Suppressor macrophage (primary cell): ENCODE measurements around the gene RBM28.

ENCODE experiments used
- DNase-seq, 4 experiments: peaks; one replicate each; pipeline ENCODE4 v3.0.0-alpha.2; 2020 to 2022

The RBM28 gene

DNA sequence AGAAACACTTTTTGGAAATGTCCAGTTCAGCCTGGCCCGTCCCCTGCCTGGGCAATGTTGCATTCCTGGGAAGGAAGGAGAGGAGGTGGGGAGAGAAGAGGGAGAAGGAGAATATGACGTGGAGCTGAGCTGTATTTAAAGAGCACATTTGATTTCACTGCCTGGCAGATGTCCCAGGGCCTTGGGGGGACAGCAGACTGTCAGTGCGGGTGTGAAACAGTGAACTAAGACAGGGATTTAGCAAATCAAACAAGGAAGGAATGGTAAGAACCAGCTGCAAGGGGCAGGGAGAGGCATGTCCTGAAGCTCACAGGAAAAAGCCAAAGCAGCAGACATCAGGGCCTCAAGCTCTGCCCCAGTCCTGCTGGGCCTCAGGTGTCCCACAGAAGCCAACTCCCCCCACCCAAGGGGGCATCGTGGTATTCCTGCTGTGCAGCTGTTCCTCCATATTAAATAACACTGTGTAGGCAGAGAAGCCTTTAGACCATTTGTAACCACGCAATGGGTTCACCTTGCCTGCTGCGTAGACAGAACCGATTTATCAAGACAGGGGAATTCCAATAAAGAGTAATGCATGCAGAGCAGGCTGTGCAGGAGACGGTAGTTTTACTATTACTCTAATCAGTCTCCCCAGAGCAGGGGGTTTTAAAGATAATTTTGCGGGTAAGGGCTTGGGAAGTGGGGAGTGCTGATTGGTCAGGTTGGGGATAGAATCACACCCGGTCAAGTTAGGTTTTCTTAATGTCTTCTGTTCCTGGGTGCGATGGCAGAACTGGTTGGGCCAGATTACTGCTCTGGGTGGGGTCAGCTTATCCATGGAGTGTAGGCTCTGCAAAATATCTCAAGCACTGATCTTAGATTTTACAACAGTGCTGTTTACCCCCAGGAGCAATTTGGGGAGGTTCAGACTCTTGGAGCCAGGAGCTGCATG, 84.3 kb downstream of the RBM28 start:
- DNase-seq, result no peak

- DNase-seq, result no peak
Measured at GRCh38 chr7:128257458-128257857, 86.2 kb downstream of the RBM28 start.

- peak in 1 of 4 experiments; percentile 33 for DNase-seq
Measured at GRCh38 chr7:128255271-128255670, 88.4 kb downstream of the RBM28 start.

DNA sequence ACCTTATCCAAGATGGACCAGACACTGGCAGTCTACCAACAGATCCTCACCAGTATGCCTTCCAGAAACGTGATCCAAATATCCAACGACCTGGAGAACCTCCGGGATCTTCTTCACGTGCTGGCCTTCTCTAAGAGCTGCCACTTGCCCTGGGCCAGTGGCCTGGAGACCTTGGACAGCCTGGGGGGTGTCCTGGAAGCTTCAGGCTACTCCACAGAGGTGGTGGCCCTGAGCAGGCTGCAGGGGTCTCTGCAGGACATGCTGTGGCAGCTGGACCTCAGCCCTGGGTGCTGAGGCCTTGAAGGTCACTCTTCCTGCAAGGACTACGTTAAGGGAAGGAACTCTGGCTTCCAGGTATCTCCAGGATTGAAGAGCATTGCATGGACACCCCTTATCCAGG, 89.2 kb downstream of the RBM28 start:
- no peak for DNase-seq

DNA sequence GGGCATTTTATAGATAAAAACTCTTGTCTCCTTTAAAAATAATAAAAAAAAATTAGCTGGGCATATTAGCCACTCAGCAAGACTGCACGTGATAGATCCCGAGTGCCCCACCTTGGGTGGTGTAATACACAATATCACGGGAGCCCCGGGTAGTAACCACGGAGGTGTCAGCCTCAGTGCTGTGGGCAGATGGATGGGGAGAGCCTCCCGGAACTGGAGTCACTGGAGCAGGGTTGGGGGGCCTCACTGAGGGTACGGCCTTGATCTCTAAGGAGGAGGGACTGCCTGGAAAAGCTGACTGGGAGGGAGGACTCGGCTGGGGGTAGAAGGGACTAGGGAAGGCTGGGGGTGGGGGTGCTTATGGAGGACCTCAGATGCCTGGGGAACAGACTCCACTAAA, 90.0 kb downstream of the RBM28 start:
- no peak for DNase-seq

GRCh38 chr7:128251337-128251736, 92.4 kb downstream of the RBM28 start:
- DNase-seq, result no peak
